GM12875 (cell line): ENCODE results near the gene KIF18B.

Source experiments
- H3K4me3 ChIP-seq: one replicate; pipeline ENCODE4 v1.5.1; 2011; ENCODE audit warnings: low read depth, low read length, control low read depth
- TF ChIP-seq, protein P1 (sequence below): IDR thresholded peaks from 2 replicates; pipeline ENCODE4 v1.5.1; 2011; ENCODE audit warnings: low read depth, mild to moderate bottlenecking, control low read depth, inconsistent platforms, low read length, moderate library complexity, borderline replicate concordance; ENCODE audit not compliant: insufficient read depth

KIF18B gene

DNA sequence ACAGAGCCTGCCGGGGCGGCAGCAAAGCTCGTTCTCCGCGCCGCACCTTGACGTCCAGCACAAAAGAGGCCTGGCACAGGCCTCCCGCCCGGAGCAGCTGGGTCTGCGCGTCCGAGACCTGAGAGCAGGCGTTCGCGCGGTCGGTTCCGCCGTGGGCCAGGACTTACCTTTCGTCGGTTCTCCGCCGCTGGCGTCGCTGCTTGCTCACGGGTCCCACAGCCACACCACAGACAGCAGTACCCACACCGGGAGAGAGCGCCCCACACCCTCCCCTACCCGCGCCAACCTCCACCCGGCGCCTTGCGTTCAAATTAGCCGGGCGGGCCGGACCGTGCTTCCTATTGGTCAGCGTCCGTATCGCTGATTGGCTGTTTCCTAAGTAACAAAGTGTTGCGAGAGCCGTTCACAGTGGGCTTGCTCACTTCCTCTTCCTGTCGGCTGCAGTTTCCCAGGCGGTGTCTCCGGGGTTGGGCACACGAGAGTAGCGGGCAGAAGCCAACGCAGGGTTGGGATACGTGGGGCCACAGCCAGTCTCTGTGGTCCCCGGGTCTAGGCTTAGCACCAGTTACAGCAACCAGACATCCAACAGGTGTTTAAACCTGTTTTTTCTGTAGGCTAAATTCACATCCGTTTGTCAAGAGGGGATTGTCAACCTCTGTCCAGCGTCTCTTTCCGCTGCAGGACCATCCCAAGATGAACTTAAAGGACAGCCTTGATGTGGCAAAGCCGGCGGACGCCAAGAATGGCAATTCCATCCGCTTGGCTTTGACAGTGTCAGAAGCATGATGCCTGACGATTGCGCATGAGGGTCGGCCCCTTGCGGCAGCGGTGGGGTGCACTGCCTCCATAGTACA is at the start of gene KIF18B:
TSS of gene KIF18B (minus strand) at position 313 of the 854 bp plus-strand sequence. CDS start 11,429 bp downstream, outside the sequence.
- TF ChIP-seq, protein P1, sequence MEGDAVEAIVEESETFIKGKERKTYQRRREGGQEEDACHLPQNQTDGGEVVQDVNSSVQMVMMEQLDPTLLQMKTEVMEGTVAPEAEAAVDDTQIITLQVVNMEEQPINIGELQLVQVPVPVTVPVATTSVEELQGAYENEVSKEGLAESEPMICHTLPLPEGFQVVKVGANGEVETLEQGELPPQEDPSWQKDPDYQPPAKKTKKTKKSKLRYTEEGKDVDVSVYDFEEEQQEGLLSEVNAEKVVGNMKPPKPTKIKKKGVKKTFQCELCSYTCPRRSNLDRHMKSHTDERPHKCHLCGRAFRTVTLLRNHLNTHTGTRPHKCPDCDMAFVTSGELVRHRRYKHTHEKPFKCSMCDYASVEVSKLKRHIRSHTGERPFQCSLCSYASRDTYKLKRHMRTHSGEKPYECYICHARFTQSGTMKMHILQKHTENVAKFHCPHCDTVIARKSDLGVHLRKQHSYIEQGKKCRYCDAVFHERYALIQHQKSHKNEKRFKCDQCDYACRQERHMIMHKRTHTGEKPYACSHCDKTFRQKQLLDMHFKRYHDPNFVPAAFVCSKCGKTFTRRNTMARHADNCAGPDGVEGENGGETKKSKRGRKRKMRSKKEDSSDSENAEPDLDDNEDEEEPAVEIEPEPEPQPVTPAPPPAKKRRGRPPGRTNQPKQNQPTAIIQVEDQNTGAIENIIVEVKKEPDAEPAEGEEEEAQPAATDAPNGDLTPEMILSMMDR: no peak

DNA sequence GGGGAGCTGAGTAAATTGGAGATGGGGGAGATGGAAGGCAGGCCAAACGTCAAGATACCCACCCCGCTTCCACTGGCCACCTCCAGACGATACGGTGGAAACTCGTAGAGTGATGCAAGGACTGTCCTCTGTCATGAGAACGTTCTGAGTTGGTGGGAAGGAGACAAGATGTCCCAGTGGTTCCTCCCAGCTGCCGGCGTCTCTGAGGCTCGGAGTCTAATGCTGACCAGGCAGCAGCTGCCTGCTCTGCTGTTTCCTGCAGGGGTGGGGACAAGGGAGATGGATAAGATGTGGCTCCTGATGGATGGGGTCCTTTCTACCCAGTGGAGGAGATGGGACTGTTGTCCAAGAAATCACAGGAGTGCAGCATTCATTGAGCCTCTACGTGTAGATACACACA is 48.7 kb upstream of the KIF18B start:
- H3K4me3 ChIP-seq: no peak overlapping the region
- TF ChIP-seq, protein P1: no peak

More for the DNA sequence above, at the start of gene KIF18B:
- peak within 1 kb of the TSS; percentile 93 for H3K4me3 ChIP-seq

DNA sequence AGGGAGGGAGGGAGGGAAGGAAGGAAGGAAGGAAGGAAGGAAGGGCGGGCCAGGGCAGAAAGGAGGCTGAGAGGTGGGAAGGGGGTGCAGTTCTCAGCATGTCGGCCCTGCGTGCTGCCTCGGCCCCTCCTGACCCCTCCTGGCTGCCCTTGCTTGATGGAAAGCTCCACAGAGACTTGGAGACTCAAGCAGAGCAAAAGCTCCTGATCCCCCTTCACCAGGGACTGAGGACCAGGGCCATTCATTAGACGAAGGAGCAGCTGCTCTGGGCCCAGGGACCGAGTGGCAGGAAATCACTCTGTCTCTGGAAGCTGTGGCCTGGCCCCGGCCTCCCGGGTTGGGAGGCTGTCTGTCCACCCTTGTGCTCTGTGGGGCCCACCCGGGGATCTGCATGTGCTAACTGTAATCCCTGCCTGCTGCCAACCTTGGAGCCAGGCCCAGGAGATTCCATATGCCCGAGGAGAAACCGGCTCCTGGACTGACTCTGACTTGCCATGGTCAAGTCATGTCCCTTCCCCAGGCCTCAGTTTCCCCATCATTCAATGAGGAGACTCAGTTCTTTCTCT is 47.9 kb upstream of the KIF18B start:
- TF ChIP-seq, protein P1: no peak
- H3K4me3 ChIP-seq: no peak overlapping the region

DNA sequence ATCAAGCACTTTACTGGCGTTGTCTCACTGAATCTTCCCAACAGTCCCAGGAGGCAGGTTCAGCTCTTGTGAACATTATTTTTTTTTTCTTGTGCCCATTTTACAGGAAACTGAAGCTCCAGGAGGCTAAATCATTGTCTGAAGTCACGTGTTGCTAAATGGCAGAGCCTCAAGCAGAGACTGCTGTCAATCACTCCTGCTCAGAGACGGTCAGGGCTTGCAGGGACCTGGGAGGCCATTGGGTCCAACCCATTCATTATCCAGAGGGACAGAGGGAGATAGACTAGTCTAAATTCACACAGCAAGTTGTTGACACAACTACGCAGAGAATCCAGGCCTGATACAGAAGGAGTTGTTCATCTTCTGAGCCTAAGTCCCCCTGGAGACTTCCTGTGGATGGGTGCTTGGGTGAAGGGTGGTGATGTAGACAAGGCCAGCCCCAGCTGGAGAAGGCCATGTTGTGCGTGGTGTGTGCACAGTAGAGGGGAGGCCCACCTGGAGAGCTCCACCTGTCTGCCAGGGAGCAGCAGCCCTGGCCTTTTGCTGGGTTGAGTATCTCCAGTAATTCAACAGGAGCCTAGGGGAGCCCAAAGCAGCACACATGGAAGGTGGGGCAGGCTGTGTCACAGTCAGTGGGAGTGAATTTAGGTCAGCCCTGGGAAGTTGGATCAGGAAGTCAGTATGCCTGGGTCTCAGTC is 44.8 kb upstream of the KIF18B start:
- TF ChIP-seq, protein P1: no peak
- H3K4me3 ChIP-seq: no peak overlapping the region

DNA sequence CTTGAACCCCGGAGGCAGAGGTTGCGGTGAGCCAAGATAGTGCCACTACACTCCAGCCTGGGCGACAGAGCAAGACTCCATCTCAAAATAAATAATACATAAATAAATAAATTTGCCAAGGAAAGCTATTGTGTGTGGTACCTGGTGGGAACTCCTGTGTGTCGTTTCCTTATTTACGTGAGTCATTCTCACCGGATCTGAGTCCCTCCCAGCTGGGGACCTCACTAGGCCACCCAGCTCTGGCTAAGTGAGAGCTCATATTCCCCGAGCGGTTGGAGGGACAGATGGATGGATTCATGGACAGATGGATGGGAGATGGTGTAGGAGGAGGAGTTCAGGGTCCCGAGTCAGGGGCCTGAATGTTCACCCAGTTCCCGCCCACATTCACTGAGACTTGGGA is 43.4 kb upstream of the KIF18B start:
- no peak overlapping the region for H3K4me3 ChIP-seq
- TF ChIP-seq, protein P1: no peak

DNA sequence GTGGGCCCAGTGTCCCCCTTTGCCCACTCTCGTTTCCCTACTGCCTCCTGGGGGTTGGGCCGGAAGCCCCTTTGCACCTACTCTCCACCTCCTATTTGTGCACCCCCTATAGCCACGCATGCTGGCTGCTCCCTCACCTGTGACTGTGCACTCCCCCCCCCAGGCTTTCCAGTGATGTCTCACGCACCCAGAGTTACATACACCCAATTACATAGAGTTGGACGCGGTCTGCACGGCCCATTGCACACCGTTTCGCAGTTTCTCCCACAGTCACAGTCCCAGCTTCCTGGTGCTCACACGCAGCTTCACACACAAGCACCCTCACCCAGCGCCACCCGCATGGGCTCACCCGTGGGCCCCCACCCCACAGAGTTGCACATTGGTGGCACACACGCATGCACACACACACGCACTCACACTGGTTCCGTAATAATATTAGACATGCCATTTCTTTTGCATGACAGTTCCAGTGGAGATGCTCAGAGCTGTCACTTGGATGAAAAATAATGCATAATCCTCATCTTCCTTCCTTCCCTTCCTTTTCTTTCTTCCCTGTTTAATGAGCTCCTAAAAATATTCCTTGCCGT is 42.1 kb upstream of the KIF18B start:
- TF ChIP-seq, protein P1: no peak
- H3K4me3 ChIP-seq: no peak overlapping the region
